ENCODE measurements around the gene SIL1.

Gene SIL1

DNA sequence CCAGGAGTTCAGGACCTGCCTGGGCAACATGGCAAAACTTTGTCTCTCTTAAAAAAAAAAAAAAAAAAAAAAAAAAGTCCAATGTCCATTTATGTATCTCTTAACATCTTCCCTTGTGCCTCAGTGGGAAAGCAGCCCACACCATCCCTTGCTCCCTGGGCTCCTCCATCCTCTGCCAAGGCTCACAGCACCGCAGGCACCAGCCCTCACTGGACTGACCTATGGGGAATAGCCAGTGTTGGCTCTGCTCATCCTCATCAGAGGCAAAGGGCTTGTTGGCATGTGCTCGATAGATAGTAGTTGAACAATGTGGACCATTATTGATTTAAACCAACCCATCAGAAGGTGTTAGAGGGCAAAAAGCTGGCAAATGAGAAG, 261.2 kb downstream of the SIL1 start:
- CTCF ChIA-PET: no interaction called here
- POLR2A ChIA-PET: no interaction called here
- TF ChIP-seq, protein P1, sequence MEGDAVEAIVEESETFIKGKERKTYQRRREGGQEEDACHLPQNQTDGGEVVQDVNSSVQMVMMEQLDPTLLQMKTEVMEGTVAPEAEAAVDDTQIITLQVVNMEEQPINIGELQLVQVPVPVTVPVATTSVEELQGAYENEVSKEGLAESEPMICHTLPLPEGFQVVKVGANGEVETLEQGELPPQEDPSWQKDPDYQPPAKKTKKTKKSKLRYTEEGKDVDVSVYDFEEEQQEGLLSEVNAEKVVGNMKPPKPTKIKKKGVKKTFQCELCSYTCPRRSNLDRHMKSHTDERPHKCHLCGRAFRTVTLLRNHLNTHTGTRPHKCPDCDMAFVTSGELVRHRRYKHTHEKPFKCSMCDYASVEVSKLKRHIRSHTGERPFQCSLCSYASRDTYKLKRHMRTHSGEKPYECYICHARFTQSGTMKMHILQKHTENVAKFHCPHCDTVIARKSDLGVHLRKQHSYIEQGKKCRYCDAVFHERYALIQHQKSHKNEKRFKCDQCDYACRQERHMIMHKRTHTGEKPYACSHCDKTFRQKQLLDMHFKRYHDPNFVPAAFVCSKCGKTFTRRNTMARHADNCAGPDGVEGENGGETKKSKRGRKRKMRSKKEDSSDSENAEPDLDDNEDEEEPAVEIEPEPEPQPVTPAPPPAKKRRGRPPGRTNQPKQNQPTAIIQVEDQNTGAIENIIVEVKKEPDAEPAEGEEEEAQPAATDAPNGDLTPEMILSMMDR (IDR thresholded peaks at IDR 0.05; ENCODE audit: control extremely low read depth, extremely low read depth, low read depth, missing control alignments): no peak
- DNase-seq (ENCODE audit: extremely low spot score): no peak

DNA sequence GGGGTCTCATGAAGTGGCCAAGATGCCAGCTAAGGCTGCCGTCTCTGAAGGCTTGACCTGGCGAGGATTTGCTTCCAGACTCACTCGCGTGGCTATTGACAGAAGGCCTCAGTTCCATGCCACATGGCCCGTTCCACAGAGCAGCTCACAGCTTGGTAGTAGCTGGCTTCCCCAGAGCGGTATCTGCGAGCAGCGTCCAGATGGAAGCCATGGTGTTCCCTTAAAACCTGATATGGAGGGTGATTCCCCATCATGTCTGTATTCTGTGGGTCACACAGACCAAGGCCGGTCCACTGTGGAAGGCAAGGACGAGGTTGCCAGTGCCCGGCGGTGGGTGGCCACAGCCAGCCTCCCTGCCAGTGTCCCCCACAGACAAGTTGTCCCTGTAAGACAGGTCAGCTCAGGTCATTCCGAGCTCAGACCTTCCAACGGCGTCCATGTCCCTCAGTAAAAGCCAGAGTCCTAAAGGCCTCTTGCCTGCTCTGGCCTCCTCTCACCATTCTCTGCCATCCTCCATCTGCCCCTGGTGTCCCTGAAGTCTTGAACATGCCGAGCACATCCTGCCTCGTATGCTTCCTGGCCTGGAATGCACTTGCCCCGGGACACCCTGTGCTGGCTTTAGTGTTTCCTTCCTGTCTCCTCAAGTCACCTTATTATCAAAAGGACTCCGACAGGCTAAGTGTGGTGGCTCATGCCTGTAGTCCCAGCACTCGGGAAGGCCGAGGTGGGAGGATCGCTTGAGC, 261.8 kb downstream of the SIL1 start:
- TF ChIP-seq, protein P1 (IDR thresholded peaks at IDR 0.05; ENCODE audit: control extremely low read depth, extremely low read depth, low read depth, missing control alignments): no peak
- ChIA-PET CTCF (interaction anchor here (1.5 to 1.6 kb wide), 2 partner anchors 52 to 230 kb away, joined by 3 read pairs; no protein-coding TSS in a partner anchor), POLR2A (interaction anchor here (0.6 kb wide), 1 partner anchor 56 kb away, joined by 3 read pairs; no protein-coding TSS in a partner anchor)
- no peak for DNase-seq (ENCODE audit: extremely low spot score)

- DNase-seq (ENCODE audit: extremely low spot score): no peak
- POLR2A ChIA-PET: interaction anchor here (0.6 kb wide), 1 partner anchor 55 kb away, joined by 3 read pairs; no protein-coding TSS in a partner anchor
- TF ChIP-seq, protein P1 (IDR thresholded peaks at IDR 0.05; ENCODE audit: control extremely low read depth, extremely low read depth, low read depth, missing control alignments): no peak
- CTCF ChIA-PET: interaction anchor here (1.5 to 1.6 kb wide), 2 partner anchors 53 to 229 kb away, joined by 3 read pairs; no protein-coding TSS in a partner anchor
These were observed 262.7 kb downstream of the SIL1 start for GRCh38 chr5:138935466-138935865.

DNA sequence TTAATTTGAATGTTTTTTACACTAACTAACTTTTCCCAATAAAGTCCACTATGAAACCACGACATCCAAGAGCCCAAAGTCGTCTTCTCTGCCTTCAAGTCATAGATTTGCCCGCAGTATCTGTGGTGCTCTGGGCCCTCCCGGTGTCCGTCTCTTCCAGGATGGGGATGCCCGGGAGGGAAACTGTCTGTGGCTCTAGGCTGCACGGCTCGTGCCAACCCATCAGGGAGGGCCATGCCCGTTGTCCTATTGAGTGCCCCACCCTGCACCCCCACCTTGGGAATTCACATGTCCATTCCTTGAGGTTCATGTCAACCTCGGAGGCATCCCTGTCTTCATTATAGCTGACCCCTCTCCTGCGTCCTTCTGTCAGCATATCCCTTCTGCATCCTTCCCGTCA, 263.2 kb downstream of the SIL1 start:
- TF ChIP-seq, protein P1 (IDR thresholded peaks at IDR 0.05; ENCODE audit: control extremely low read depth, extremely low read depth, low read depth, missing control alignments): no peak
- POLR2A ChIA-PET: no interaction called here
- CTCF ChIA-PET: interaction anchor here (1.5 to 1.6 kb wide), 2 partner anchors 53 to 229 kb away, joined by 3 read pairs; no protein-coding TSS in a partner anchor

GRCh38 chr5:138933522-138934290, 264.5 kb downstream of the SIL1 start:
- TF ChIP-seq, protein P1 (IDR thresholded peaks at IDR 0.05; ENCODE audit: control extremely low read depth, extremely low read depth, low read depth, missing control alignments): no peak
- DNase-seq (ENCODE audit: extremely low spot score): no peak
- ChIA-PET CTCF (no interaction called here), POLR2A (no interaction called here)

More for the DNA sequence above, 263.2 kb downstream of the SIL1 start:
- DNase-seq (ENCODE audit: extremely low spot score): no peak

DNA sequence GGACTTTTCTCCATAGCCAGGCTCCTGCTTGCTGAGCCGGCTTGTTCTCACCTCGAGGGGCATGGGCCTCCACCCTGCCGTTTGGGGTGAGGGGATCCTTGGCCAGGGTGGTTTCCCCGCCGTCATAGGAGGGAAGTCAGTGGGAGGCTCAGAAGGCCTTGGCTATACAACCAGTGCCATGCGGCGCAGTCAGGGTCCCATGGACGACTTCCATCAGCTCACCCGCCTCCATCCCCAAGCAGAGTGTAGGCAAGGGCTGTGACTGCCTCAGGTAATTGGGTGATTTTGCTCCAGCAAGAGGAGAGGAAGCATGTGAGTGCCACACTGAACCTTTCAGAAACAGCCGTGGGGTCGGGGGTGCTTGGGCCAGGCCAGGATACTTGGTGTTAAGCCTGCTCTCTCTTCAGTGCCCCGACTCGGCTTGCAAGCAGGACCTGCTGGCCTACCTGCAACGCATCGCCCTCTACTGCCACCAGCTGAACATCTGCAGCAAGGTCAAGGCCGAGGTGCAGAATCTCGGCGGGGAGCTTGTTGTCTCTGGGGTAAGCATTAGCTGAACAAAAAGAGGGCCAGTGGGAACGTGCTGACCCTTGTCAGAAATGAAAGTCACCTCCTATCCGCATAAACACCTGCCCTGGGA, 265.9 kb downstream of the SIL1 start:
- CTCF ChIA-PET: no interaction called here
- TF ChIP-seq, protein P1 (IDR thresholded peaks at IDR 0.05; ENCODE audit: control extremely low read depth, extremely low read depth, low read depth, missing control alignments): peak; percentile 29
- POLR2A ChIA-PET: no interaction called here
- no peak for DNase-seq (ENCODE audit: extremely low spot score)
